ENCODE measurements around the gene ITGAD.
A peak's percentile ranks its signal among the peaks of the same experiment; 100 is the strongest.
"Not testable (repeated sequence)": the region's sequence is repeated elsewhere in the genome, so short reads cannot be mapped to it uniquely, and the experiment has no call there.

Gene ITGAD

GRCh38 chr16:31430380-31431052, 37.4 kb downstream of the ITGAD start:
- no peak for DNase-seq

DNA sequence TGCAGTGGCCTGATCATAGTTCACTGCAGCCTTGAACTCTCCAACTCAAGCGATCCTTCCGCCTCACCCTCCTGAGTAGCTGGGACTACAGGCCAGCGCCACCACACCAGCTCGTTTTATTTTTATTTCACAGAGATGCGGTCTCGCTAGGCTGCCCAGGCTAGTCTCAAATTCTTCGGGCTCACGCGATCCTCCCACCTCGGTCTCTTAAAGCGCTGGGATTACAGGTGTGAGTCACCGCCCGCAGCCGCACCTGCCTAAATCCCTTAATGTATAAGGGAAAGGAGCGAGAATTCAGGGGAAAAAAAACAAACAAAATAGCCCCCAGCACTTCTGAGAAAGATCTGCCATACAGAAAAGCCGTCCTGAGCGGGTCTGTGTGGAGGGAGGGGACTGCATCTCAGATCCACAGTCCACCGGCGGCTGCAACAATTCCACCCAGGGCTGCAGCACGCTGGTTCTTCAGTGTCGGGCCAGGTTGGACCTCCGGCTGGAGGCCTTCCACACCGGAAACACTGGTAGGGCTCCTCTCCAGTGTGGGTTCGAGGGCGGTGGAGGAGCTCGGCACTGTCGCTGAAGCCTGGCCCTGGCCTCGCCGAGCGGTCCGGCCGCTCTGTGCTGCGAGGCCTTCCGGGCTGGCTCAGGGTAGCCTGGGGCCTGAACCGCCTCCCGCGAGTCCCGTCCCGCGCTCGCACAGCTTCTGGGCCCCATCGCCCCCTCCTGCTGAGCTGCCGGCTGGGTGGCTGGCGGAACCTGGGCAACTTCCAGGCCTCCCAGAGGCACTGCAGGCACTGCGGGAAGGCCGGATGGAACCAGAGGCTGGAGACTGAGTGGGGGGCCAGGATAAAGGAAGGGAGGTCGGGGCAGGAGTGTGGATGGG, 42.4 kb downstream of the ITGAD start:
- DNase-seq, result no peak

DNA sequence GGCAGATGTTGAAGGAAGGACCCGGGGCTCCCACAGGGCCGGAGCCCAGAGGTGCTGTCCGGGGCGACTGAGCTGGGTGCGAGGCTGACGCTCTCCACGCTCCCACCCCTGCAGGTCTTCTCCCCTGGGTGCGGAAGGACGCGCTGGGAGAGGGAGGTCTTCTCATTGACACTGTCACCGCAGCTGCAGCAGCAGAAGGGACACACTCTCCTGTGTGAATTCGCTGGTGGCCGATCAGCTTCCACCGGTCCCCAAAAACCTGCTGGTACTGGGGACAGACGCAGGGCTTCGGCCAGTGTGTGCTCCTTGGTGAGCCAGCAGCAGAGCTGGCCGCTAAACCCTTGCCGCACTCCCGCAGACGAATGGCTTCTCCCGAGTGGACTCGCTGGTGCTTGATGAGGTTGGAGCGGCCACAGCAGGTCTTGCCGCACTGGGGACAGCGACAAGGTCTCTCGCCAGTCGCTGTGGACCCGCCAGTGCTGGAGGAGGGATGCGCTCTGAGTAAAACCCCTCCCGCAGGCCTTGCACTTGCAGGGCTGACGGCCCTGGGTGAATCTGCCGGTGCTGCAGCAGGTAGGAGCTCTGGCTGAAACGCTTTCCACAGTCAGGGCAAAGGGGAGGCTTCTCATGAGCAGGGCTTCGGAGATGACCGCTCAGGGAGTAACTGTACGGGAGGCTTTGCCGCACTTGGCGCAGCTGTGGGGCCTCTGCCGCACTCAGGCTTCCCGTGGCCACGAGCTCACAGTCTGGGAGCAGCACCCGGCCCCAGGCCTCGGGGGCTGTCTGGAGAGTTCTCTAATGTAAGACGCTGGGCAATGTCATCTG, 43.3 kb downstream of the ITGAD start:
- no peak for DNase-seq

DNA sequence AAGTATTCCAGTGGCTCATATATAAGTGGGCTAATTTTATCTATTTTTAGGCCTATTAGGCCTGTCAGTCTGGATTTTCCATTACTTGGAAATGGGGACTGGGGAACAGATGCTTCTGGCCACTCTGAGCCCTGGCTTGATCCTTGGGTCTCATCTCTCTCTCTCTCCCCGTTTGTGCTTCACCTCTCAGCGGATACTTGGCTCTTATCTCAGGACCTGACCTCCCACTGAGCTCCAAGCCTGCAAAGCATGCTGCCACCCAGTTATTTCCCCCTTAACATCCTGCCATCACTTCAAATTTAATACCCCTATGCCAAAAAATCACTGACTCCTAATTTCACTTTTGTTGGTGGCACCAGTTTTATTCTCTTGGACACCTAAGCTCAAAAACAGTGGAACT, 45.3 kb downstream of the ITGAD start:
- DNase-seq, result no peak

DNA sequence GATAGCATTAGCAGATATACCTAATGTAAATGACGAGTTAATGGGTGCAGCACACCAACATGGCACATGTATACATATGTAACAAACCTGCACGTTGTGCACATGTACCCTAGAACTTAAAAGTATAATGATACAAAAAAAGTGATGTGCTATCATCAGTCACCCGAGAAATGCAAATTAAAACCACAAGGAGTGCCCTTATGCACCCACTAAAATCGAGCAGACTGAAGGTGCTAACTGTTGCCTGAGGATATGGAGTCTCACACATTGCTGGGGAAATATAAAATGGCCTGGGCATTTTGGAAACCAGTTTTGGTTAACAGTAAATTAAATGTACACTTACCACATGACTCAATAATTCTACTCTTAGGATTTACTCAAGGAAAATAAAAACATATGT, 45.9 kb downstream of the ITGAD start:
- DNase-seq, result not testable (repeated sequence)

- no peak for DNase-seq
These were observed 46.4 kb downstream of the ITGAD start for GRCh38 chr16:31439519-31439918.

- DNase-seq, result no peak
These were observed 47.5 kb downstream of the ITGAD start for GRCh38 chr16:31440516-31441184.

- peak; percentile 25 for DNase-seq
These were observed 48.8 kb downstream of the ITGAD start for GRCh38 chr16:31441956-31442355.

- not testable (repeated sequence) for DNase-seq
These were observed 52.8 kb downstream of the ITGAD start for GRCh38 chr16:31445931-31446330.

- DNase-seq, result no peak
These were observed 58.1 kb downstream of the ITGAD start for GRCh38 chr16:31451201-31451600.

DNA sequence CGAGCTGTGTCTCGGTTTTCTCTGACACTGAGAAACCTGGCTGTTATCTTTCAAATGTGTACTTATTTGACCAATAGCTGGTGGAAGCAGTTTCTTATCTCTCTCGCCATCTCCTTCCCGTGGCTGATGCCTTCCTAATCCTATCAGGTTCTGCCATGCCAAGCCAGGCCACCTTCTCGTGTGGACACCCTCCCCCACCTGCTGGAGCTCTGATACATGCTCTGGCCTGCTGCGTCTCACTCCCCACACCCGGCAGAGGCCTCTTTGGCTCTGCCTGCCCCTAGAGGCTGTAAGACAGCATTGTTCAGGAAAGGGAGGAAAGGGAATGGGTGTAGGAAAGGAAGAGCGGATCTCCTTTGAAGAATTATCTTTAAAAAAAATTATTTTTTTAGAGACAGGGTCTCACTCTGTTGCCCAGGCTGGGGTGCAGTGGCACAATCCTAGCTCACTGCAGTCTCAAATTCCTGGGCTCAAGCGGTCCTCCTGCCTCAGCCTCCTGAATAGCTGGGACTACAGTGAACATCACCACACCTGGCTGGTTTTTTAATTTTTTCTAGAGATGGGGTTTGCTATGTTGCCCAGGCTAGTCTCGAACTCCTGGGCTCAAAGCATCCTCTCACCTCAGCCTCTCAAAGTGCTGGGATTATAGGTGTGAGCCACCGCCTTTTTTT, 58.7 kb downstream of the ITGAD start:
- peak; percentile 49 for DNase-seq

GRCh38 chr16:31452631-31453106, 59.5 kb downstream of the ITGAD start:
- DNase-seq, result no peak

DNA sequence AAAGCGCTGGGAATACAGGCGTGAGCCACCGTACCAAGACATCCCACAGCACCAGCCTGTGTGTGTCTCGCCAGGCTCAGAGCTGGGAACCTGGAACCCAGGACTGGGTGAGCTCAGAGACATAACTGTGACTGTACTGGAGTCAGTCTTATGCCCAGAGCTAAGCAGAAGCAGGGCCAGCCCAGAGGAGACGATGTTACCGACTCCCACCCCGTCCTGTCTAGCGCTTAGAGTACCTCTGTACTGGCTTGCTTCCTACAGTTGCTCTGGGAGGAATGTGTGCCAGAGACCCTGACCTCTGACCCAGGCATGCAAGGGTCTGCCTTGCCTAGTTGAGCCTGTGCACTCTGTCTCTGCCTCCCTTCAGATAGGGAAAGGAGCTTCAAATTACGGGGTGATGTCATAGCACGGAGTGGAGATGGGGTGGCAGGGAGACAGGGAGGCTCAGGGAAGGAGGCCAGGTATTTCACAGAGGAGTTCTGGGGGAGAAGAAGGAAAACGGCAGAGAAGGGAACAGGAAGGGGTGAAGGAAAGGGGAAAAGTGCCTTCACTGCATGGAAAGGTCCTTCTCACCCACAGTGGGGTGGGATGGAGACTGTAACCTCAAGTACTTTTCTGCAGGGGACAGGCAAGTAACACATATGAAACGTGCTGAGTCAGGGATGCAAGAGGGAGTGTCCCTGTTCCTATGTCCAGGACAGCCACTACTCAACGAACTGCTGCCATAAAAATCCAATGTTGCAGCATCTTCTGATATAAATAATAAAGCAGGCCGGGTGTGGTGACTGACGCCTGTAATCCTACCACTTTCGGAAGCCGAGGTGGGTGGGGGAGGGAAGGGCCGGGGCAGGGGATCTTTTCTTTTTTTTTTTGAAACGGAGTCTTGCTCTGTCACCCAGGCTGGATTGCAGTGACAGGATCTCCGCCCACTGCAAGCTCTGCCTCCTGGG, 60.4 kb downstream of the ITGAD start:
- DNase-seq, result no peak

- DNase-seq, result no peak
These were observed 62.6 kb downstream of the ITGAD start for GRCh38 chr16:31455601-31456314.

GRCh38 chr16:31456988-31457360, 63.8 kb downstream of the ITGAD start:
- DNase-seq, result no peak

GRCh38 chr16:31458073-31458843, 65.1 kb downstream of the ITGAD start:
- DNase-seq, result peak; percentile 69

DNA sequence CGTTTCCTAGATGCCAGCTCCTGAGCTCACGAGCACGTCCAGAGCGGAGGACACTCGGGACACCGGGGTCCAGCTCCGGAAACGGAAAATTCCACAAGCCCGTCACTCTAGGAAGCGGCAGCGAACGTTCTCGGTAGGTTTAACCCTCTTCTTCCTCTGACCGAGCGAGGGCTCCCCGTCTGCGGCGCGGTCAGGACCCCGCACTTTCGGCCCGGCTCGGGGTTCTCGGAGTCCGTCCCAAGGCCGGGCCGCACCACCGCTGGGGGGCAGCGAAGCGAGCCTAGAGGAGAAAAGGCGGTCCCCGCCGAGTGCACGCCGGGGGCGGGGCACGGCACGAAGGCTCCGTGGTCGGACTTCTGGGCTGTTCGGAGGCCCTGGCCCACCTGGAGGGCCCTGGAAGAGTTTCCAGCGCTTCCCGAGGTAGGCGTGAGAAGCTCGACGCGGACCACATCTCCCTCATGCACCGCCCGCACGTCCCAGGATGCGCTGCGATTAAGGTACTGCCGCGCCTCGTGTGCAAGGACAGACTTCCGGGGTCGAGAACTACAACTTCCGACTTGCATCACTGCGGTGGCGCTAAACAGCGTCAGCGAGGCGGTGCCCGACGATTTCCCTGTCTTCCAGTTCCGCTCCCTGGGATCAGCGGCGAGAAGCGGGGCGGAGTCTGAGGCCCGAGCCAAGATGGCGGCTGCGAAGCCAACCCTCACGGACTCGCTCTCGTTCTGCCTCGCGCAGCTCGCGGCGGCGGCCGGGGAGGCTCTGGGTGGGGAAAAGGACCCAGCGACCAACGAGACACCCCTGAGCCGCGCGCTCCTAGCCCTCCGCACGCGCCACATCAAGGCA, 65.9 kb downstream of the ITGAD start, which contains the start of gene ARMC5:
ARMC5 (plus strand) TSS at position 658 of the 843 bp plus-strand sequence; CDS start at position 682, 24 bp downstream.
- peak; percentile 100 for DNase-seq
